Endothelial cell of umbilical vein (primary cell): ENCODE results near the gene XPNPEP2. TPM values are rescaled to one million over a fixed set of nuclear protein-coding genes. Genes with fewer than 3 reads are reported as not detected.

ENCODE experiments used
- BruUV-seq: library from RNA; stranded (reverse); fragments of 400-500 nt; replicated peaks from 2 replicates; lab custom pipeline; 2021; lab: Mats Ljungman, UMichigan
- CTCF ChIA-PET: fragments of 300-600, 350-600 bp; sonication (Branson Sonifier 250); formaldehyde crosslinking; loops from one replicate; lab custom pipeline; 2021; ENCODE audit warnings: antibody characterized with exemption, inconsistent platforms; lab: Charles Lee
- POLR2A ChIA-PET: fragments of 300-600, 350-600 bp; sonication (Branson Sonifier 250); formaldehyde crosslinking; loops from one replicate; lab custom pipeline; 2021; ENCODE audit warnings: antibody characterized with exemption, inconsistent platforms; lab: Charles Lee
- DNase-seq: peaks from one replicate; pipeline ENCODE4 v3.0.0-alpha.2; 2011; ENCODE audit warnings: low read depth, low spot score
- FAIRE-seq: peaks from 2 replicates; lab custom pipeline; 2011; peaks lifted over from hg19 to GRCh38; lab: Jason Lieb, UNC
- H2AFZ ChIP-seq: 2 replicates; pipeline ENCODE4 v1.6.0; 2012; ENCODE audit warnings: low read depth, low read length, control low read depth, inconsistent platforms
- H3K27ac ChIP-seq: 2 replicates; pipeline ENCODE4 v1.5.1; 2011; ENCODE audit warnings: low read depth, mild to moderate bottlenecking, control low read depth, low read length, moderate library complexity; ENCODE audit not compliant: insufficient read depth
- H3K27me3 ChIP-seq, 2 experiments: 2 replicates each; pipeline versions ENCODE4 v1.6.0 to v1.6.1; 2011; ENCODE audit warnings: low read length in 2 of 2, mixed read lengths in 1 of 2; ENCODE audit not compliant: control insufficient read depth in 2 of 2, insufficient read depth in 2 of 2
- H3K36me3 ChIP-seq, 2 experiments: 2 replicates in 1 of 2; 3 replicates in 1 of 2; pipeline ENCODE4 v1.5.1; 2011; ENCODE audit warnings: low read length in 2 of 2, mild to moderate bottlenecking in 1 of 2, moderate library complexity in 1 of 2; ENCODE audit not compliant: control insufficient read depth in 2 of 2, insufficient read depth in 2 of 2; ENCODE audit errors: extremely low read depth in 1 of 2
- H3K4me1 ChIP-seq: 3 replicates; pipeline ENCODE4 v1.5.1; 2011; ENCODE audit warnings: mild to moderate bottlenecking, low read length; ENCODE audit not compliant: control insufficient read depth, insufficient read depth; ENCODE audit errors: extremely low read depth
- H3K4me2 ChIP-seq: 2 replicates; pipeline ENCODE4 v1.6.1; 2011; ENCODE audit warnings: low read length, control low read depth, mixed read lengths; ENCODE audit not compliant: insufficient read depth
- H3K4me3 ChIP-seq, 3 experiments: fragments of 200-600 bp in 1 of 3; sonication (generic), shearing (Covaris generic) in 1 of 3; replicated peaks in 1 of 3; 2 replicates each; pipeline ENCODE4 v1.5.1; 2011 to 2016; ENCODE audit warnings: control low read depth in 3 of 3, low read length in 3 of 3, mild to moderate bottlenecking in 2 of 3, inconsistent platforms in 1 of 3, low read depth in 1 of 3, moderate library complexity in 1 of 3; ENCODE audit not compliant: insufficient read depth in 1 of 3
- H3K79me2 ChIP-seq: 2 replicates; pipeline ENCODE4 v1.6.0; 2012; ENCODE audit warnings: low read length, inconsistent platforms; ENCODE audit not compliant: control insufficient read depth, insufficient read depth
- H3K9ac ChIP-seq: replicated peaks from 2 replicates; pipeline ENCODE3; 2011; ENCODE audit warnings: low read length, control low read depth; ENCODE audit not compliant: insufficient read depth; ENCODE audit errors: extremely low read depth
- H3K9me1 ChIP-seq: replicated peaks from 3 replicates; pipeline ENCODE4 v1.6.0; 2011; ENCODE audit warnings: mild to moderate bottlenecking, low read length; ENCODE audit not compliant: control insufficient read depth, insufficient read depth; ENCODE audit errors: extremely low read depth
- H3K9me3 ChIP-seq: replicated peaks from 2 replicates; pipeline ENCODE4 v1.5.1; 2012; ENCODE audit warnings: low read length, inconsistent platforms; ENCODE audit not compliant: control insufficient read depth, insufficient read depth
- H4K20me1 ChIP-seq: replicated peaks from 2 replicates; pipeline ENCODE3; 2011; ENCODE audit warnings: mild to moderate bottlenecking, low read length; ENCODE audit not compliant: control insufficient read depth, insufficient read depth; ENCODE audit errors: extremely low read depth
- CTCF ChIP-seq, 2 donors: IDR thresholded peaks; 1 replicate in 1 of 2; 2 replicates in 1 of 2; pipeline ENCODE4 v1.5.1; 2011; ENCODE audit warnings: low read length in 2 of 2, mild to moderate bottlenecking in 2 of 2, moderate library complexity in 2 of 2, control low read depth in 1 of 2, inconsistent platforms in 1 of 2, low read depth in 1 of 2; ENCODE audit not compliant: insufficient read depth in 1 of 2; ENCODE audit errors: extremely low read depth in 1 of 2
- EZH2 ChIP-seq: IDR thresholded peaks from 2 replicates; pipeline ENCODE4 v1.6.1; 2012; ENCODE audit warnings: borderline replicate concordance, low read depth, mild to moderate bottlenecking, moderate library complexity, low read length, inconsistent platforms; ENCODE audit not compliant: severe bottlenecking
- FOS ChIP-seq: IDR thresholded peaks from 2 replicates; pipeline ENCODE4 v1.6.1; 2011; ENCODE audit warnings: mild to moderate bottlenecking, low read length, moderate library complexity, borderline replicate concordance; ENCODE audit not compliant: insufficient read depth
- GATA2 ChIP-seq: IDR thresholded peaks from 2 replicates; pipeline ENCODE4 v1.7.0; 2011; ENCODE audit warnings: low read depth, mild to moderate bottlenecking, moderate library complexity, mixed read lengths, low read length; ENCODE audit not compliant: insufficient read length, insufficient read depth
- JUN ChIP-seq: IDR thresholded peaks from 2 replicates; pipeline ENCODE4 v1.6.1; 2011; ENCODE audit warnings: borderline replicate concordance, low read depth; ENCODE audit not compliant: insufficient read length, insufficient read depth
- MAX ChIP-seq: IDR thresholded peaks from 2 replicates; pipeline ENCODE4 v1.6.1; 2011; ENCODE audit not compliant: insufficient read depth, insufficient read length
- MYC ChIP-seq: IDR thresholded peaks from one replicate; pipeline ENCODE4 v1.6.1; 2011; ENCODE audit warnings: mild to moderate bottlenecking, low read depth, low read length
- POLR2A ChIP-seq: IDR thresholded peaks from 2 replicates; pipeline ENCODE4 v1.6.1; 2012; ENCODE audit warnings: low read depth, mild to moderate bottlenecking, control low read depth, low read length
- POLR2AphosphoS5 ChIP-seq: IDR thresholded peaks from 2 replicates; pipeline ENCODE4 v1.6.1; 2012; ENCODE audit warnings: low read depth, mild to moderate bottlenecking, control low read depth, low read length, moderate library complexity; ENCODE audit not compliant: insufficient read depth
- dilution Hi-C: fragments of 300-500 bp; cut with MboI; formaldehyde crosslinking; loops from one replicate; pipeline ENCODE4 v1.15.0; 2019; ENCODE audit warnings: low sequenced_read_pairs; ENCODE audit not compliant: extremely low pct_ligation_motif_present
- intact Hi-C: fragments of 100-400 bp; cut with micrococcal nuclease; formaldehyde crosslinking; loops from one replicate; pipeline ENCODE4 v1.10.0; 2022
- polyA plus RNA-seq, 4 experiments: library from polyadenylated mRNA; depleted of rRNA in 3 of 4; stranded (reverse) in 3 of 4; unstranded in 1 of 4; fragments of >200 nt; gene quantifications; 2 replicates each; pipeline versions ENCODE4 v1.2.1 to v1.2.3, GENCODE V29; 2011 to 2012; ENCODE audit warnings: missing spikeins in 1 of 4
- total RNA-seq: library from RNA; stranded (reverse); gene quantifications from 2 replicates; pipeline ENCODE4 v1.2.3, GENCODE V29; 2021

The XPNPEP2 gene
- total and polyA plus RNA-seq, 2 donors (not counting 3 experiments of a cell fraction or from before 2014, with no cell fraction given) = 0.04 TPM; not detected in 1

GRCh38 chrX:129798888-129799287, 60.1 kb downstream of the XPNPEP2 start:
- H3K27ac ChIP-seq = no peak overlapping the region
- H3K4me2 ChIP-seq = no peak overlapping the region
- BruUV-seq = no TSS peak
- no peak overlapping the region for H2AFZ ChIP-seq
- H4K20me1 ChIP-seq = no peaks in the 10 kb centered on the region
- H3K9me1 ChIP-seq = no peaks in the 10 kb centered on the region
- DNase-seq = no peak
- no peaks in the 10 kb centered on the region for H3K4me1 ChIP-seq
- H3K79me2 ChIP-seq = no peaks in the 10 kb centered on the region
- no peak overlapping the region for H3K4me3 ChIP-seq
- no peaks in the 10 kb centered on the region for H3K27me3 ChIP-seq
- dilution Hi-C loops (no loop called here), intact Hi-C loops (no loop called here)
- POLR2A ChIA-PET = no interaction called here
- H3K9me3 ChIP-seq = no peaks in the 10 kb centered on the region
- H3K9ac ChIP-seq = no peak overlapping the region
- TF ChIP-seq CTCF (IDR thresholded peaks at IDR 0.05; ENCODE audit: extremely low read depth in 1 of 2, insufficient read depth in 1 of 2, low read depth in 1 of 2, low read length in 2 of 2) (no peak), FOS (no peak), POLR2AphosphoS5 (no peak), EZH2 (no peak), MAX (no peak), MYC (no peak), GATA2 (no peak), JUN (no peak), POLR2A (no peak)
- H3K36me3 ChIP-seq = no peaks in the 10 kb centered on the region
- FAIRE-seq = no peak
- CTCF ChIA-PET = interaction anchor here (1.5 kb wide), 1 partner anchor 24 kb away, joined by 5 read pairs; no protein-coding TSS in a partner anchor
